COLO829 (cell line): ENCODE data around the gene CYB5A.

ENCODE experiments used
- DNase-seq: peaks from one replicate; pipeline ENCODE4 v3.0.0; 2012; ENCODE audit warnings: low spot score

The CYB5A gene

GRCh38 chr18:74276609-74277008, 15.2 kb downstream of the CYB5A start:
- no peak for DNase-seq

- no peak for DNase-seq
Observed at GRCh38 chr18:74275736-74276135, 16.0 kb downstream of the CYB5A start.

- no peak for DNase-seq
Observed at GRCh38 chr18:74274700-74275099, 17.1 kb downstream of the CYB5A start.

GRCh38 chr18:74273394-74273793, 18.4 kb downstream of the CYB5A start:
- no peak for DNase-seq

GRCh38 chr18:74271635-74272034, 20.1 kb downstream of the CYB5A start:
- DNase-seq: no peak

GRCh38 chr18:74268933-74269620, 22.7 kb downstream of the CYB5A start:
- peak; percentile 37 for DNase-seq

GRCh38 chr18:74268175-74268574, 23.6 kb downstream of the CYB5A start:
- DNase-seq: no peak

GRCh38 chr18:74266161-74266560, 25.6 kb downstream of the CYB5A start:
- DNase-seq: no peak

GRCh38 chr18:74265546-74266098, 26.1 kb downstream of the CYB5A start:
- DNase-seq: no peak

- no peak for DNase-seq
Observed at GRCh38 chr18:74264303-74265020, 27.3 kb downstream of the CYB5A start.

GRCh38 chr18:74261053-74261713, 30.6 kb downstream of the CYB5A start:
- DNase-seq: no peak

- DNase-seq: no peak
Observed at GRCh38 chr18:74259347-74259746, 32.4 kb downstream of the CYB5A start.

GRCh38 chr18:74257083-74257482, 34.7 kb downstream of the CYB5A start:
- no peak for DNase-seq

- DNase-seq: no peak
Observed at GRCh38 chr18:74256190-74256589, 35.6 kb downstream of the CYB5A start.

- DNase-seq: no peak
Observed at GRCh38 chr18:74255131-74255616, 36.6 kb downstream of the CYB5A start.

- DNase-seq: no peak
Observed at GRCh38 chr18:74252039-74252395, 39.7 kb downstream of the CYB5A start.

- DNase-seq: no peak
Observed at GRCh38 chr18:74251297-74252038, 40.3 kb downstream of the CYB5A start.

- no peak for DNase-seq
Observed at GRCh38 chr18:74250131-74250530, 41.6 kb downstream of the CYB5A start.

GRCh38 chr18:74249181-74249968, 42.4 kb downstream of the CYB5A start:
- no peak for DNase-seq

- no peak for DNase-seq
Observed at GRCh38 chr18:74248595-74248994, 43.2 kb downstream of the CYB5A start.

GRCh38 chr18:74248189-74248588, 43.6 kb downstream of the CYB5A start:
- no peak for DNase-seq
